ENCODE data around the gene INPP5E. TPM values are rescaled to one million over a fixed set of nuclear protein-coding genes. Genes with fewer than 3 reads are reported as not detected.

The INPP5E gene
- total RNA-seq, 2 experiments from 2014 or later, result 20.2 to 21.3 TPM

- TF ChIP-seq EZH2phosphoT487 (IDR thresholded peaks at IDR 0.05; ENCODE audit: borderline replicate concordance, low read depth, low read length) (no peak), CTCF (conservative IDR thresholded peaks at IDR 0.05; ENCODE audit: low read length) (no peak)
- intact Hi-C loops (cut with micrococcal nuclease; ENCODE audit: unreplicated experiment), result no loop called here
- ChIA-PET POLR2A (no interaction called here), CTCF (ENCODE audit: unreplicated experiment) (no interaction called here)
- H3K4me1 ChIP-seq (ENCODE audit: insufficient read depth, low read length, poor library complexity, severe bottlenecking), result peaks cover 3% of the 10 kb centered on the region
- peaks cover 77% of the 10 kb centered on the region for H3K36me3 ChIP-seq (ENCODE audit: insufficient read depth, low read length)
- H3K9me3 ChIP-seq (ENCODE audit: low read length), result no peaks in the 10 kb centered on the region
- H3K79me2 ChIP-seq (ENCODE audit: insufficient read depth, low read depth, low read length), result peaks cover 33% of the 10 kb centered on the region
- H3K4me2 ChIP-seq (ENCODE audit: low read length), result no peak overlapping the region
- H3K27ac ChIP-seq (ENCODE audit: low read depth, low read length, poor library complexity, severe bottlenecking), result no peak overlapping the region
- peaks cover 5% of the 10 kb centered on the region; the same call in 1 of the 2 replicates for H4K20me1 ChIP-seq (ENCODE audit: insufficient read depth, low read length)
- DNase-seq (ENCODE audit: low spot score), result no peak
- no TSS peak for BruUV-seq (replicated peaks)
- no peaks in the 10 kb centered on the region for H3K9me2 ChIP-seq (ENCODE audit: insufficient read depth, low read length)
- no peak overlapping the region for H2AFZ ChIP-seq (ENCODE audit: low read length)
- no peak overlapping the region for H3K4me3 ChIP-seq (ENCODE audit: low read depth, low read length, poor library complexity, severe bottlenecking)
Observed at GRCh38 chr9:136476369-136477150, 36.9 kb upstream of the INPP5E start.

- Histone ChIP-seq H3K4me2 (ENCODE audit: low read length) (no peak overlapping the region), H3K9me2 (ENCODE audit: insufficient read depth, low read length) (no peaks in the 10 kb centered on the region), H3K36me3 (ENCODE audit: insufficient read depth, low read length) (peaks cover 86% of the 10 kb centered on the region), H3K9me3 (ENCODE audit: low read length) (no peaks in the 10 kb centered on the region), H3K4me3 (ENCODE audit: low read depth, low read length, poor library complexity, severe bottlenecking) (no peak overlapping the region), H3K79me2 (ENCODE audit: insufficient read depth, low read depth, low read length) (peaks cover 20% of the 10 kb centered on the region), H3K27ac (ENCODE audit: low read depth, low read length, poor library complexity, severe bottlenecking) (no peak overlapping the region), H3K4me1 (ENCODE audit: insufficient read depth, low read length, poor library complexity, severe bottlenecking) (no peaks in the 10 kb centered on the region), H2AFZ (ENCODE audit: low read length) (no peak overlapping the region), H4K20me1 (ENCODE audit: insufficient read depth, low read length) (peaks cover 5% of the 10 kb centered on the region; the same call in 1 of the 2 replicates)
- POLR2A ChIA-PET, result no interaction called here
- CTCF ChIA-PET (ENCODE audit: unreplicated experiment), result no interaction called here
- BruUV-seq (replicated peaks), result no TSS peak
- intact Hi-C loops (cut with micrococcal nuclease; ENCODE audit: unreplicated experiment), result no loop called here
- DNase-seq (ENCODE audit: low spot score), result no peak
- TF ChIP-seq EZH2phosphoT487 (IDR thresholded peaks at IDR 0.05; ENCODE audit: borderline replicate concordance, low read depth, low read length), result no peak
- no peak for TF ChIP-seq CTCF (conservative IDR thresholded peaks at IDR 0.05; ENCODE audit: low read length)
Observed at GRCh38 chr9:136474974-136475865, 35.6 kb upstream of the INPP5E start.

All from OCI-LY7 (cell line).